ENCODE results near the gene C1orf141.

GRCh38 chr1:67118646-67119045, 16.1 kb downstream of the C1orf141 start:
- TF ChIP-seq NANOG (IDR thresholded peaks at IDR 0.05; ENCODE audit: insufficient read depth, low read depth, low read length, poor library complexity, severe bottlenecking) (no peak), PHF8 (conservative IDR thresholded peaks at IDR 0.05; ENCODE audit: low read depth, low read length) (no peak), FOSL1 (IDR thresholded peaks at IDR 0.05; ENCODE audit: insufficient read depth, low read depth, low read length) (no peak)
- TF ChIP-seq, protein P1, sequence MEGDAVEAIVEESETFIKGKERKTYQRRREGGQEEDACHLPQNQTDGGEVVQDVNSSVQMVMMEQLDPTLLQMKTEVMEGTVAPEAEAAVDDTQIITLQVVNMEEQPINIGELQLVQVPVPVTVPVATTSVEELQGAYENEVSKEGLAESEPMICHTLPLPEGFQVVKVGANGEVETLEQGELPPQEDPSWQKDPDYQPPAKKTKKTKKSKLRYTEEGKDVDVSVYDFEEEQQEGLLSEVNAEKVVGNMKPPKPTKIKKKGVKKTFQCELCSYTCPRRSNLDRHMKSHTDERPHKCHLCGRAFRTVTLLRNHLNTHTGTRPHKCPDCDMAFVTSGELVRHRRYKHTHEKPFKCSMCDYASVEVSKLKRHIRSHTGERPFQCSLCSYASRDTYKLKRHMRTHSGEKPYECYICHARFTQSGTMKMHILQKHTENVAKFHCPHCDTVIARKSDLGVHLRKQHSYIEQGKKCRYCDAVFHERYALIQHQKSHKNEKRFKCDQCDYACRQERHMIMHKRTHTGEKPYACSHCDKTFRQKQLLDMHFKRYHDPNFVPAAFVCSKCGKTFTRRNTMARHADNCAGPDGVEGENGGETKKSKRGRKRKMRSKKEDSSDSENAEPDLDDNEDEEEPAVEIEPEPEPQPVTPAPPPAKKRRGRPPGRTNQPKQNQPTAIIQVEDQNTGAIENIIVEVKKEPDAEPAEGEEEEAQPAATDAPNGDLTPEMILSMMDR (IDR thresholded peaks at IDR 0.05; ENCODE audit: control extremely low read depth in 1 of 3, insufficient read depth in 1 of 3, low read depth in 1 of 3, low read length in 3 of 3): no peak

All from H1 (cell line).